HepG2 (cell line): ENCODE measurements around the gene METTL15. TPM values are rescaled to one million over a fixed set of nuclear protein-coding genes. Genes with fewer than 3 reads are reported as not detected.

ENCODE experiments used
- BRD4 ChIP-seq: sonication (generic); formaldehyde crosslinking; IDR thresholded peaks from 2 replicates; pipeline ENCODE4 v1.4.0; 2020; ENCODE audit warnings: missing genetic modification reagents
- CC2D1A ChIP-seq: sonication (generic); formaldehyde crosslinking; IDR thresholded peaks from 2 replicates; pipeline ENCODE4 v1.8.1; 2023; ENCODE audit warnings: mild to moderate bottlenecking, missing genetic modification reagents
- CCAR2 ChIP-seq: fragments of 200-400 bp; formaldehyde crosslinking; optimal IDR thresholded peaks from 2 replicates; pipeline ENCODE3; 2018; ENCODE audit warnings: low read depth, mild to moderate bottlenecking, low read length, moderate library complexity
- HDAC1 ChIP-seq: sonication (generic); formaldehyde crosslinking; IDR thresholded peaks from 2 replicates; pipeline ENCODE4 v1.5.1; 2020; ENCODE audit warnings: mild to moderate bottlenecking, missing genetic modification reagents
- JDP2 ChIP-seq: sonication (generic); formaldehyde crosslinking; IDR thresholded peaks from 2 replicates; pipeline ENCODE4 v1.8.1; 2022; ENCODE audit warnings: missing genetic modification reagents, borderline replicate concordance
- KMT2B ChIP-seq: IDR thresholded peaks from 2 replicates; pipeline ENCODE4 v1.6.1; 2016; ENCODE audit warnings: missing genetic modification reagents, missing compliant biosample characterization
- SAFB2 ChIP-seq: sonication (generic); formaldehyde crosslinking; IDR thresholded peaks from 2 replicates; pipeline ENCODE4 v1.5.1; 2020; ENCODE audit warnings: missing genetic modification reagents, low read depth, mild to moderate bottlenecking, borderline replicate concordance
- polyA plus RNA-seq, 8 experiments: library from polyadenylated mRNA; depleted of rRNA in 3 of 8; stranded (reverse) in 7 of 8; unstranded in 1 of 8; fragments of >200 nt; fragmentation: Illumina TruSeq in 4 of 8; extraction: Trizol in 4 of 8; gene quantifications; 2 replicates each; pipeline versions ENCODE4 v1.2.1 to v1.2.3, GENCODE V29; 2011 to 2016; ENCODE audit warnings: low read depth in 4 of 8, missing spikeins in 1 of 8, mixed read lengths in 1 of 8; ENCODE audit not compliant: insufficient read depth in 1 of 8
- total RNA-seq, 5 experiments: library from RNA; depleted of rRNA; stranded (reverse); fragments of >200 nt; fragmentation: Illumina TruSeq; extraction: Trizol; gene quantifications; 2 replicates each; pipeline ENCODE4 v1.2.3, GENCODE V29; 2016; ENCODE audit warnings: low read depth in 1 of 5
- TF ChIP-seq, protein P1 (sequence below): sonication (generic); formaldehyde crosslinking; IDR thresholded peaks from 2 replicates; pipeline ENCODE4 v1.4.0; 2020; ENCODE audit warnings: missing genetic modification reagents
- TF ChIP-seq, protein P2 (sequence below): sonication (generic); formaldehyde crosslinking; IDR thresholded peaks from 2 replicates; pipeline ENCODE4 v1.5.1; 2020; ENCODE audit warnings: mild to moderate bottlenecking, missing genetic modification reagents
- TF ChIP-seq, protein P3 (sequence below): sonication (generic); formaldehyde crosslinking; IDR thresholded peaks from 2 replicates; pipeline ENCODE4 v1.4.0; 2020; ENCODE audit warnings: mild to moderate bottlenecking, missing genetic modification reagents
- TF ChIP-seq, protein P4 (sequence below): sonication (generic); formaldehyde crosslinking; IDR thresholded peaks from 2 replicates; pipeline ENCODE4 v1.8.0; 2022; ENCODE audit warnings: mild to moderate bottlenecking, missing genetic modification reagents, moderate library complexity
- TF ChIP-seq, protein P5 (sequence below): sonication (generic); formaldehyde crosslinking; IDR thresholded peaks from 2 replicates; pipeline ENCODE4; 2020; ENCODE audit warnings: missing genetic modification reagents, mild to moderate bottlenecking, borderline replicate concordance

The METTL15 gene
- total and polyA plus RNA-seq, 2 of the 13 experiments (the other 11 are each of a cell fraction or from before 2014, with no cell fraction given): 6.5 to 14.0 TPM

DNA sequence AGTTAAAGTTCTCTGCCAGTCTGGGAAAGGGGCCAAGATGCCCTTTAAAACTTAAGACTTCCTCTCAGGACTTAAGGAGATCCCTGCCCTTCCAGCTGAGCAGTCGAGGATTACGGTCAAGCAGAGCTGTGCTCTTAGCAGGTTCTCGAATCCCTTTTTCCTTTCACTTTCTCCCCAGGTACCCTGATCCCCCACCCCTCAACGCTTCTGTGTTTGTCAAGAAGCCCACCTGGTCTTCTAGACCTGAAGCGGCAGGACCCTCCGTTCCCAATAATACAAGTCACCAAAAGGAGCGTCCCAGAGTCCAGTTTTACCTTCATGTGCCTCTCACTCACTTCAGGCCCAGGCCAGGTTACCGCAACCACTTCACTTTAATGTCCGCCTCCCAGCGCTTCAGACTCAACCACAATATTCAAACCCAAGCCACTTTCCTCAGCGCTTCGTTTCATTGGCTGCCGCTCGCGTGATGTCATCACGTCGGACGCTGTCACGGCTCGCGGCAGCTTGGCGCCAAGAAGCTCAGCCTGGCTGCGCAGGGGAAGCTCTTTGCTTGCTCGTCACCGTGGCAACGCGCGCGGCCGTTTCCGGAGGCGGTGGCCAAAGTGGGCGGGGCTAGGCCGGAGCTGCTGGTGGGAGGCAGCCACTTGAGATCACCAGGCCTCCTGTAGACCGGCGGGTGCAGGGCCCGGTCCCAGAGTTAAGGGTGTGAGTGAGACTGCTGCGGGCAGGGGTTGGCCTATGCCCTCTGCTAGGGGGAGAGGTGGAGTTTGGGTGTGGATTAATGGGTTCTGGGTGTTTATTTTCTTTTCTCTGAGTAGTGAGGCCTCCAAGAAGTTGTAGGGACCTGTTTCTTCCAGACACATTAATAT, at the start of gene METTL15, which contains the start of gene KIF18A (continued):
- TF ChIP-seq, protein P1, sequence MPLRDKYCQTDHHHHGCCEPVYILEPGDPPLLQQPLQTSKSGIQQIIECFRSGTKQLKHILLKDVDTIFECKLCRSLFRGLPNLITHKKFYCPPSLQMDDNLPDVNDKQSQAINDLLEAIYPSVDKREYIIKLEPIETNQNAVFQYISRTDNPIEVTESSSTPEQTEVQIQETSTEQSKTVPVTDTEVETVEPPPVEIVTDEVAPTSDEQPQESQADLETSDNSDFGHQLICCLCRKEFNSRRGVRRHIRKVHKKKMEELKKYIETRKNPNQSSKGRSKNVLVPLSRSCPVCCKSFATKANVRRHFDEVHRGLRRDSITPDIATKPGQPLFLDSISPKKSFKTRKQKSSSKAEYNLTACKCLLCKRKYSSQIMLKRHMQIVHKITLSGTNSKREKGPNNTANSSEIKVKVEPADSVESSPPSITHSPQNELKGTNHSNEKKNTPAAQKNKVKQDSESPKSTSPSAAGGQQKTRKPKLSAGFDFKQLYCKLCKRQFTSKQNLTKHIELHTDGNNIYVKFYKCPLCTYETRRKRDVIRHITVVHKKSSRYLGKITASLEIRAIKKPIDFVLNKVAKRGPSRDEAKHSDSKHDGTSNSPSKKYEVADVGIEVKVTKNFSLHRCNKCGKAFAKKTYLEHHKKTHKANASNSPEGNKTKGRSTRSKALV (CRISPR knock-in tag): no peak
- TF ChIP-seq, protein P2, sequence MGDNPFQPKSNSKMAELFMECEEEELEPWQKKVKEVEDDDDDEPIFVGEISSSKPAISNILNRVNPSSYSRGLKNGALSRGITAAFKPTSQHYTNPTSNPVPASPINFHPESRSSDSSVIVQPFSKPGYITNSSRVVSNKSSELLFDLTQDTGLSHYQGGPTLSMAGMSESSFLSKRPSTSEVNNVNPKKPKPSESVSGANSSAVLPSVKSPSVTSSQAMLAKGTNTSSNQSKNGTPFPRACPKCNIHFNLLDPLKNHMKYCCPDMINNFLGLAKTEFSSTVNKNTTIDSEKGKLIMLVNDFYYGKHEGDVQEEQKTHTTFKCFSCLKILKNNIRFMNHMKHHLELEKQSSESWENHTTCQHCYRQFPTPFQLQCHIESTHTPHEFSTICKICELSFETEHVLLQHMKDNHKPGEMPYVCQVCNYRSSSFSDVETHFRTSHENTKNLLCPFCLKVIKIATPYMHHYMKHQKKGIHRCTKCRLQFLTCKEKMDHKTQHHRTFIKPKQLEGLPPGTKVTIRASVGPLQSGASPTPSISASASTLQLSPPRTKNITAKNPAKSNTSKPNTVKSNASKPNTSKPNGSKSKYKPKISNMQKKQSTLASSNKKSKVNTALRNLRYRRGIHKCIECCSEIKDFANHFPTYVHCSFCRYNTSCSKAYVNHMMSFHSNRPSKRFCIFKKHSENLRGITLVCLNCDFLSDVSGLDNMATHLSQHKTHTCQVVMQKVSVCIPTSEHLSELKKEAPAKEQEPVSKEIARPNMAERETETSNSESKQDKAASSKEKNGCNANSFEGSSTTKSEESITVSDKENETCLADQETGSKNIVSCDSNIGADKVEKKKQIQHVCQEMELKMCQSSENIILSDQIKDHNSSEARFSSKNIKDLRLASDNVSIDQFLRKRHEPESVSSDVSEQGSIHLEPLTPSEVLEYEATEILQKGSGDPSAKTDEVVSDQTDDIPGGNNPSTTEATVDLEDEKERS (CRISPR knock-in tag): no peak
- TF ChIP-seq, protein P3, sequence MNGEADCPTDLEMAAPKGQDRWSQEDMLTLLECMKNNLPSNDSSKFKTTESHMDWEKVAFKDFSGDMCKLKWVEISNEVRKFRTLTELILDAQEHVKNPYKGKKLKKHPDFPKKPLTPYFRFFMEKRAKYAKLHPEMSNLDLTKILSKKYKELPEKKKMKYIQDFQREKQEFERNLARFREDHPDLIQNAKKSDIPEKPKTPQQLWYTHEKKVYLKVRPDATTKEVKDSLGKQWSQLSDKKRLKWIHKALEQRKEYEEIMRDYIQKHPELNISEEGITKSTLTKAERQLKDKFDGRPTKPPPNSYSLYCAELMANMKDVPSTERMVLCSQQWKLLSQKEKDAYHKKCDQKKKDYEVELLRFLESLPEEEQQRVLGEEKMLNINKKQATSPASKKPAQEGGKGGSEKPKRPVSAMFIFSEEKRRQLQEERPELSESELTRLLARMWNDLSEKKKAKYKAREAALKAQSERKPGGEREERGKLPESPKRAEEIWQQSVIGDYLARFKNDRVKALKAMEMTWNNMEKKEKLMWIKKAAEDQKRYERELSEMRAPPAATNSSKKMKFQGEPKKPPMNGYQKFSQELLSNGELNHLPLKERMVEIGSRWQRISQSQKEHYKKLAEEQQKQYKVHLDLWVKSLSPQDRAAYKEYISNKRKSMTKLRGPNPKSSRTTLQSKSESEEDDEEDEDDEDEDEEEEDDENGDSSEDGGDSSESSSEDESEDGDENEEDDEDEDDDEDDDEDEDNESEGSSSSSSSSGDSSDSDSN (CRISPR knock-in tag): peak; percentile 34
- peak; percentile 94; the same call in 1 of the 2 replicates for TF ChIP-seq KMT2B (CRISPR knock-in tag)
- TF ChIP-seq JDP2: no peak
- no peak for TF ChIP-seq CCAR2
- TF ChIP-seq, protein P4, sequence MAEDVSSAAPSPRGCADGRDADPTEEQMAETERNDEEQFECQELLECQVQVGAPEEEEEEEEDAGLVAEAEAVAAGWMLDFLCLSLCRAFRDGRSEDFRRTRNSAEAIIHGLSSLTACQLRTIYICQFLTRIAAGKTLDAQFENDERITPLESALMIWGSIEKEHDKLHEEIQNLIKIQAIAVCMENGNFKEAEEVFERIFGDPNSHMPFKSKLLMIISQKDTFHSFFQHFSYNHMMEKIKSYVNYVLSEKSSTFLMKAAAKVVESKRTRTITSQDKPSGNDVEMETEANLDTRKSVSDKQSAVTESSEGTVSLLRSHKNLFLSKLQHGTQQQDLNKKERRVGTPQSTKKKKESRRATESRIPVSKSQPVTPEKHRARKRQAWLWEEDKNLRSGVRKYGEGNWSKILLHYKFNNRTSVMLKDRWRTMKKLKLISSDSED (CRISPR knock-in tag): no peak
- TF ChIP-seq, protein P5, sequence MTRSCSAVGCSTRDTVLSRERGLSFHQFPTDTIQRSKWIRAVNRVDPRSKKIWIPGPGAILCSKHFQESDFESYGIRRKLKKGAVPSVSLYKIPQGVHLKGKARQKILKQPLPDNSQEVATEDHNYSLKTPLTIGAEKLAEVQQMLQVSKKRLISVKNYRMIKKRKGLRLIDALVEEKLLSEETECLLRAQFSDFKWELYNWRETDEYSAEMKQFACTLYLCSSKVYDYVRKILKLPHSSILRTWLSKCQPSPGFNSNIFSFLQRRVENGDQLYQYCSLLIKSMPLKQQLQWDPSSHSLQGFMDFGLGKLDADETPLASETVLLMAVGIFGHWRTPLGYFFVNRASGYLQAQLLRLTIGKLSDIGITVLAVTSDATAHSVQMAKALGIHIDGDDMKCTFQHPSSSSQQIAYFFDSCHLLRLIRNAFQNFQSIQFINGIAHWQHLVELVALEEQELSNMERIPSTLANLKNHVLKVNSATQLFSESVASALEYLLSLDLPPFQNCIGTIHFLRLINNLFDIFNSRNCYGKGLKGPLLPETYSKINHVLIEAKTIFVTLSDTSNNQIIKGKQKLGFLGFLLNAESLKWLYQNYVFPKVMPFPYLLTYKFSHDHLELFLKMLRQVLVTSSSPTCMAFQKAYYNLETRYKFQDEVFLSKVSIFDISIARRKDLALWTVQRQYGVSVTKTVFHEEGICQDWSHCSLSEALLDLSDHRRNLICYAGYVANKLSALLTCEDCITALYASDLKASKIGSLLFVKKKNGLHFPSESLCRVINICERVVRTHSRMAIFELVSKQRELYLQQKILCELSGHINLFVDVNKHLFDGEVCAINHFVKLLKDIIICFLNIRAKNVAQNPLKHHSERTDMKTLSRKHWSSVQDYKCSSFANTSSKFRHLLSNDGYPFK: peak; percentile 84; the same call in 1 of the 2 replicates
- no peak for TF ChIP-seq CC2D1A (CRISPR knock-in tag)
- peak; percentile 99 for TF ChIP-seq HDAC1 (CRISPR knock-in tag)
- no peak for TF ChIP-seq SAFB2 (CRISPR knock-in tag)
- peak; percentile 10; the same call in 1 of the 2 replicates for TF ChIP-seq BRD4 (CRISPR knock-in tag)
